SK-N-MC (cell line): ENCODE data around the gene DUS2.

Experiments
- EZH2 ChIP-seq: fragments of 200-600 bp; sonication (generic); IDR thresholded peaks from one replicate; pipeline ENCODE4 v1.6.1; 2017; ENCODE audit warnings: antibody characterized with exemption
- POLR2AphosphoS5 ChIP-seq: IDR thresholded peaks from 2 replicates; pipeline ENCODE4 v1.6.1; 2012; ENCODE audit warnings: mild to moderate bottlenecking, low read depth, low read length, borderline replicate concordance

DNA sequence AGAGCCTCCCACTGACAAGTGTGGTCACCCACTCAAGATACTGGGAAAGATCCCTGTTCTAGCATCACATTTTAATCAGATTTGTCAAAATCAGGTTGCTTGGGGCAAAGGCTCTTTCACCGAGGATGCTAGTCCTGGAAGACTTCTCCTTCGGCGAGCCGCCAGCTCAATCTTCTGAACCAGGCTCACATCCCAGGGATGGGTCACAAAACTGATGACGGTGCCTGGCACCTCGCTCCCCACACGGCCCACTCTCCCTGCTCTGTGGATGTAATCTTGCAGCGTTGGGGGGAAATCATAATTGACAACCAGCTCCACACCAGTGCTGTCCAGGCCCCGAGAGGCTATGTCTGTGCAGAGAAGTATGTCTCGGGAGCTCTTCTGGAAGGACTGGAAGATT lies 1.6 kb upstream of the DUS2 start:
- TF ChIP-seq POLR2AphosphoS5 (no peak), EZH2 (no peak)
